Measurements from ENCODE around the gene MYH15.

MYH15 gene

DNA sequence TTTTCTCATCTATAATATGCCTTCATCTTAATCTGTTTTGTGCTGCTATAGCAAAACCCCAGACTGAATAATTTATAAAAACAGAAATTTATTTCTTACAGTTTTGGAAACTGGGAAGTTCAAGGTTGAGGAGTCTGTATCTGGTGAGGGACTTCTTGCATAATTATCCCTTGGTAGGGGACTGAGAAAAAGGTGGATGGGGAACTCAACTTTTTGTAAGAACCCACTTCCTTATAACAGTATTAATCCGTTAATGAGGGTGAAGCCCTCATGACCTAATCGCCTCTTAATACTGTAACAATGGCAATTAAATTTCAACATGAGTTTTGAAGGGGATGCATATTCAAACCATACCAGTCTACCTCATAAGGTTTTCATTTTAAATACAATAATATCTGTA is 17.4 kb upstream of the MYH15 start:
- Histone ChIP-seq H3K9me3 (ENCODE audit: control insufficient read depth, low read length) (no peaks in the 10 kb centered on the region), H3K36me3 (ENCODE audit: control insufficient read depth, insufficient read depth, low read length) (no peaks in the 10 kb centered on the region), H3K27me3 (ENCODE audit: control insufficient read depth, insufficient read depth, low read length) (no peaks in the 10 kb centered on the region), H3K9ac (ENCODE audit: low read length) (no peak overlapping the region), H3K4me1 (ENCODE audit: control insufficient read depth, insufficient read depth, low read length) (no peaks in the 10 kb centered on the region), H3K4me3 (ENCODE audit: low read length) (no peak overlapping the region)

- no peaks in the 10 kb centered on the region for H3K9me3 ChIP-seq (ENCODE audit: control insufficient read depth, low read length)
- H3K36me3 ChIP-seq (ENCODE audit: control insufficient read depth, insufficient read depth, low read length), result no peaks in the 10 kb centered on the region
- no peak overlapping the region for H3K4me3 ChIP-seq (ENCODE audit: low read length)
- H3K9ac ChIP-seq (ENCODE audit: low read length), result no peak overlapping the region
- no peaks in the 10 kb centered on the region for H3K27me3 ChIP-seq (ENCODE audit: control insufficient read depth, insufficient read depth, low read length)
- H3K4me1 ChIP-seq (ENCODE audit: control insufficient read depth, insufficient read depth, low read length), result no peaks in the 10 kb centered on the region
Measured at GRCh38 chr3:108527109-108527508, 16.7 kb upstream of the MYH15 start.

GRCh38 chr3:108525971-108526370 is 15.6 kb upstream of the MYH15 start:
- no peaks in the 10 kb centered on the region for H3K36me3 ChIP-seq (ENCODE audit: control insufficient read depth, insufficient read depth, low read length)
- no peak overlapping the region for H3K9ac ChIP-seq (ENCODE audit: low read length)
- no peaks in the 10 kb centered on the region for H3K9me3 ChIP-seq (ENCODE audit: control insufficient read depth, low read length)
- no peak overlapping the region for H3K4me3 ChIP-seq (ENCODE audit: low read length)
- no peaks in the 10 kb centered on the region for H3K27me3 ChIP-seq (ENCODE audit: control insufficient read depth, insufficient read depth, low read length)
- H3K4me1 ChIP-seq (ENCODE audit: control insufficient read depth, insufficient read depth, low read length), result no peaks in the 10 kb centered on the region

- Histone ChIP-seq H3K36me3 (ENCODE audit: control insufficient read depth, insufficient read depth, low read length) (no peaks in the 10 kb centered on the region), H3K27me3 (ENCODE audit: control insufficient read depth, insufficient read depth, low read length) (no peaks in the 10 kb centered on the region), H3K4me3 (ENCODE audit: low read length) (no peak overlapping the region), H3K9me3 (ENCODE audit: control insufficient read depth, low read length) (no peaks in the 10 kb centered on the region), H3K9ac (ENCODE audit: low read length) (no peak overlapping the region), H3K4me1 (ENCODE audit: control insufficient read depth, insufficient read depth, low read length) (no peaks in the 10 kb centered on the region)
Measured at GRCh38 chr3:108525256-108525655, 14.9 kb upstream of the MYH15 start.

DNA sequence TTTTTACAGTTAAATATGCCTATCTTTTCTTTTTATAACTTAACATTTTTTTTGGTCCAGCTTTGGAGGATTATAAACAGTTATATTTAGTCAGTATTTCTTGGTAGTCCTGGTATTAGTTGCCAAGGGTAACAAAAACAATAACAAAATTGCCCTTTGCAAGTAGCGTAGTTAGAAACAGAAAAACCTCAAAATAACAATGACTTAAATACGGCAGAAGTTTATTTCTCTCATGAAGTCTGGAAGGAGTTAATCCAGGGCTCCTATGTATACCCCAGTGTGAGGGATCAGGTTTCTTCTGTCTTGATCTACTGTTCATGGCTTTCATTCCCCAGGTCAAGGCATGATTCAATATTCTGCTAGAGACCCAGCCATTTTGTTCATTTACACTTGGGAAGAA is 14.1 kb upstream of the MYH15 start:
- H3K4me3 ChIP-seq (ENCODE audit: low read length), result no peak overlapping the region
- no peaks in the 10 kb centered on the region for H3K9me3 ChIP-seq (ENCODE audit: control insufficient read depth, low read length)
- H3K27me3 ChIP-seq (ENCODE audit: control insufficient read depth, insufficient read depth, low read length), result no peaks in the 10 kb centered on the region
- H3K36me3 ChIP-seq (ENCODE audit: control insufficient read depth, insufficient read depth, low read length), result no peaks in the 10 kb centered on the region
- no peak overlapping the region for H3K9ac ChIP-seq (ENCODE audit: low read length)
- H3K4me1 ChIP-seq (ENCODE audit: control insufficient read depth, insufficient read depth, low read length), result no peaks in the 10 kb centered on the region

DNA sequence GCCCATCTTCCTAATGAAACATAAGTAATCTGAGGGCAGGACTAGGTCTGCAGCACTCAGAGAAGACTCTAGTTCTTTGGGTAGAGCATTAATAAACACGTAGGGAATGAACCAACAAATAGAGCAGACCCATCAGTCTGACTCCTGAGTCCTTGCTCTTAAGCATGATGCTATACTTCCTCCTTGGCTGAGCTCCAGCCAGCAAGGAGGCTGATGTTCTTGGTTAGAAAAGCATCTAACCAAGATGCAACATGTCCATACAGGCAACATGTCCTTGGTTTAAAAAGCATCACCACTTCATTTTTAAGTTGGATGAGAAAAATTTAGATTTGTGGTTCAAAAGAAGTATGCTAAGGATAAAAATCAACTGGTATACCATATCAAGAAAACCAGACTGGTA is 8.5 kb upstream of the MYH15 start:
- no peaks in the 10 kb centered on the region for H3K36me3 ChIP-seq (ENCODE audit: control insufficient read depth, insufficient read depth, low read length)
- no peaks in the 10 kb centered on the region for H3K4me1 ChIP-seq (ENCODE audit: control insufficient read depth, insufficient read depth, low read length)
- no peaks in the 10 kb centered on the region for H3K27me3 ChIP-seq (ENCODE audit: control insufficient read depth, insufficient read depth, low read length)
- no peak overlapping the region for H3K9ac ChIP-seq (ENCODE audit: low read length)
- no peak overlapping the region for H3K4me3 ChIP-seq (ENCODE audit: low read length)
- H3K9me3 ChIP-seq (ENCODE audit: control insufficient read depth, low read length), result no peaks in the 10 kb centered on the region

DNA sequence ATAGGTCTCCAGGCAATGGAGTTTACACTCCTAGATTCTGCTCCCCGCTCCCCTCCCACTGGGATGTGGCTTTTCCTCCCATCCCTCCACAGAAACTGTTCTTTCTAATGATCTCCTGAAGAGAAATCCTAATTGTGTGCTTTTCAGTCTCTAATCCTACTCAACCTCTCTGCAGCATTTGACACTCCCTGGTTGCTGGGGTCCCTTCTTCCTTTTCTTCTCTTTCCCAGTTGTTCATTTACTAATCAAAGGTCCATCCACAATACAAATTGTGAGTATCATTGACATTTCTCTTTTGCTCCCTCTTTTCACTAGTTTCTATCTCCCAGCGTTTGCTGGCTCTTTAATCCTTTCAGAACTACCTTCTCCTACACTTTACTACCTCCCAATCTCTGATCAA is 6.5 kb upstream of the MYH15 start:
- H3K9me3 ChIP-seq (ENCODE audit: control insufficient read depth, low read length), result no peaks in the 10 kb centered on the region
- H3K36me3 ChIP-seq (ENCODE audit: control insufficient read depth, insufficient read depth, low read length), result no peaks in the 10 kb centered on the region
- no peak overlapping the region for H3K9ac ChIP-seq (ENCODE audit: low read length)
- no peak overlapping the region for H3K4me3 ChIP-seq (ENCODE audit: low read length)
- no peaks in the 10 kb centered on the region for H3K27me3 ChIP-seq (ENCODE audit: control insufficient read depth, insufficient read depth, low read length)
- H3K4me1 ChIP-seq (ENCODE audit: control insufficient read depth, insufficient read depth, low read length), result no peaks in the 10 kb centered on the region

- no peaks in the 10 kb centered on the region for H3K27me3 ChIP-seq (ENCODE audit: control insufficient read depth, insufficient read depth, low read length)
Measured at GRCh38 chr3:108513961-108514360, 3.6 kb upstream of the MYH15 start.

GRCh38 chr3:108512671-108513070 is 2.3 kb upstream of the MYH15 start:
- H3K9ac ChIP-seq (ENCODE audit: low read length), result no peak overlapping the region
- no peaks in the 10 kb centered on the region for H3K4me1 ChIP-seq (ENCODE audit: control insufficient read depth, insufficient read depth, low read length)
- H3K36me3 ChIP-seq (ENCODE audit: control insufficient read depth, insufficient read depth, low read length), result no peaks in the 10 kb centered on the region
- H3K4me3 ChIP-seq (ENCODE audit: low read length), result no peak overlapping the region
- H3K27me3 ChIP-seq (ENCODE audit: control insufficient read depth, insufficient read depth, low read length), result no peaks in the 10 kb centered on the region
- no peaks in the 10 kb centered on the region for H3K9me3 ChIP-seq (ENCODE audit: control insufficient read depth, low read length)

More at GRCh38 chr3:108513961-108514360, 3.6 kb upstream of the MYH15 start:
- Histone ChIP-seq H3K9ac (ENCODE audit: low read length) (no peak overlapping the region), H3K4me1 (ENCODE audit: control insufficient read depth, insufficient read depth, low read length) (no peaks in the 10 kb centered on the region), H3K4me3 (ENCODE audit: low read length) (no peak overlapping the region), H3K36me3 (ENCODE audit: control insufficient read depth, insufficient read depth, low read length) (no peaks in the 10 kb centered on the region), H3K9me3 (ENCODE audit: control insufficient read depth, low read length) (no peaks in the 10 kb centered on the region)

GRCh38 chr3:108511490-108511889 is 1.1 kb upstream of the MYH15 start:
- Histone ChIP-seq H3K9ac (ENCODE audit: low read length) (no peak overlapping the region), H3K4me3 (ENCODE audit: low read length) (no peak overlapping the region), H3K27me3 (ENCODE audit: control insufficient read depth, insufficient read depth, low read length) (no peaks in the 10 kb centered on the region), H3K36me3 (ENCODE audit: control insufficient read depth, insufficient read depth, low read length) (no peaks in the 10 kb centered on the region), H3K9me3 (ENCODE audit: control insufficient read depth, low read length) (no peaks in the 10 kb centered on the region), H3K4me1 (ENCODE audit: control insufficient read depth, insufficient read depth, low read length) (no peaks in the 10 kb centered on the region)

DNA sequence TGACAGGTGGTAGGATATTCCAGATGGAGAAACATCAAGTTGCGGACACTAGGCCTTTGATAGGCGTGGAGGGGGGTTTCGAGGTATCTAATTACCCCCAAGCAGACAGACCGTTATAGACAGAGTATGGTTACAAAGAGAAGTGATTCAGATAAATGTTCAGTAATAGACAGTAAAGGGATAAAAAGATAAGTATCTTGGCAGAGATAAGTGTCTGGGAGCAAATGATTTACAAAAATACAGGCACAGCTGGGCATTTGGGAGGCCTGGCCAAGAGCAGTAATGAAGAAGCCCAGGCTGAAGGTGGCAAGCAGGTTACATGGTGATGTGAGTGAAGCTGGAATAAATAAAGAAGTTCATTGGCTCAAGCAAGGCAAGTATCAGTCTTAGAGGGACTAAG is 659 bp upstream of the MYH15 start:
- Histone ChIP-seq H3K36me3 (ENCODE audit: control insufficient read depth, insufficient read depth, low read length) (no peaks in the 10 kb centered on the region), H3K4me1 (ENCODE audit: control insufficient read depth, insufficient read depth, low read length) (no peaks in the 10 kb centered on the region), H3K9ac (ENCODE audit: low read length) (no peak overlapping the region), H3K27me3 (ENCODE audit: control insufficient read depth, insufficient read depth, low read length) (no peaks in the 10 kb centered on the region), H3K4me3 (ENCODE audit: low read length) (no peak overlapping the region), H3K9me3 (ENCODE audit: control insufficient read depth, low read length) (no peaks in the 10 kb centered on the region)

- no peak overlapping the region for H3K9ac ChIP-seq (ENCODE audit: low read length)
Measured at GRCh38 chr3:108509871-108510270, 525 bp downstream of the MYH15 start.

GRCh38 chr3:108509263-108509662 is 1.1 kb downstream of the MYH15 start:
- no peaks in the 10 kb centered on the region for H3K4me1 ChIP-seq (ENCODE audit: control insufficient read depth, insufficient read depth, low read length)
- H3K36me3 ChIP-seq (ENCODE audit: control insufficient read depth, insufficient read depth, low read length), result no peaks in the 10 kb centered on the region
- H3K9me3 ChIP-seq (ENCODE audit: control insufficient read depth, low read length), result no peaks in the 10 kb centered on the region
- H3K9ac ChIP-seq (ENCODE audit: low read length), result no peak overlapping the region
- no peaks in the 10 kb centered on the region for H3K27me3 ChIP-seq (ENCODE audit: control insufficient read depth, insufficient read depth, low read length)
- no peak overlapping the region for H3K4me3 ChIP-seq (ENCODE audit: low read length)

More at GRCh38 chr3:108509871-108510270, 525 bp downstream of the MYH15 start:
- Histone ChIP-seq H3K4me1 (ENCODE audit: control insufficient read depth, insufficient read depth, low read length) (no peaks in the 10 kb centered on the region), H3K4me3 (ENCODE audit: low read length) (no peak overlapping the region), H3K9me3 (ENCODE audit: control insufficient read depth, low read length) (no peaks in the 10 kb centered on the region), H3K27me3 (ENCODE audit: control insufficient read depth, insufficient read depth, low read length) (no peaks in the 10 kb centered on the region), H3K36me3 (ENCODE audit: control insufficient read depth, insufficient read depth, low read length) (no peaks in the 10 kb centered on the region)
